ENCODE measurements around the gene CLCN6.

CLCN6 gene

DNA sequence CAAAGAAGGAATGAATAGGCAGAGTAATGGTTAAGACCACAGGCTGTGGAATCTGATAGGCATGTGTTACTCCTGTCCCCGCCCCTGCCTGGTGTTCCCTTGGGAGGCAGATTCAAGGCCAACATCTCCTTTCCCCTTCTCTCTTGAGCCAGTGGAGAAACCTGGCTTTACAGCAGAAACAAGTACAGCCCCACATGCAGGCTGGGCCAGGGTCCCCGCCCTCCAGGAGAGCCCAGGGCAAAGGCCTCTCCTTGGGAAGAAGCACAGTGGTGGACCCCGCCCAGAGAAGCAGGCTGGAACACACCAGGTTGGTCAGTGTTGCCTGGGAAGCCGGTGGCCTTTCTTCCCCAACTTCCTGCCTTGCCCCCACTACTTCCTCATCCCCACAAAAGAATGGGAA lies 37.2 kb upstream of the CLCN6 start:
- no peaks in the 10 kb centered on the region for H3K9me3 ChIP-seq (ENCODE audit: control insufficient read depth, insufficient read depth, low read length)
- no peak overlapping the region for H3K9ac ChIP-seq (ENCODE audit: low read depth, low read length)
- H3K4me3 ChIP-seq (ENCODE audit: low read depth, low read length) = no peak overlapping the region
- no peaks in the 10 kb centered on the region for H3K4me1 ChIP-seq (ENCODE audit: control insufficient read depth, insufficient read depth, low read length)
- 0 out of 2 replicates have a peak, but pooled peaks cover 1% of the 10 kb centered on the region for H3K27me3 ChIP-seq (ENCODE audit: control insufficient read depth, insufficient read depth, low read length)
- H3K36me3 ChIP-seq (ENCODE audit: control insufficient read depth, insufficient read depth, low read length) = no peaks in the 10 kb centered on the region
- no peak overlapping the region for H3K27ac ChIP-seq (ENCODE audit: low read depth, low read length)

DNA sequence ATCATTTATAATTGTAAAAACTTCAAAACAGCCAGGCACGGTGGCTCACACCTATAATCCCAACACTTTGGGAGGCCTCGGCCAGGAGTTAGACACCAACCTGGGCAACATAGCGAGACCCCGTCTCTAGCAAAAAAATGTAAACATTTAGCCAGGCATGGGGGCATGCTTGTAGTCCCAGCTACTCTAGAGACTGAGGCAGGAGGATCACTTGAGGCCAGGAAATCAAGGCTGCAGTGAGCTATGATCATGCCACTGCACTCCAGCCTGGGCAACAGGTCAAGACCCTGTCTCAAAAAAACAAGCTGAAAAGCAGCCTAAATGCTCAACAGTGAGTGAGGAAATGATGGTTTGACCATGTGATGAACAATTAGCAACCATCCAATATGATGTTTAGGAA lies 36.7 kb upstream of the CLCN6 start:
- Histone ChIP-seq H3K27ac (ENCODE audit: low read depth, low read length) (no peak overlapping the region), H3K4me1 (ENCODE audit: control insufficient read depth, insufficient read depth, low read length) (no peaks in the 10 kb centered on the region), H3K9ac (ENCODE audit: low read depth, low read length) (no peak overlapping the region), H3K27me3 (ENCODE audit: control insufficient read depth, insufficient read depth, low read length) (no peaks in the 10 kb centered on the region), H3K4me3 (ENCODE audit: low read depth, low read length) (no peak overlapping the region), H3K9me3 (ENCODE audit: control insufficient read depth, insufficient read depth, low read length) (no peaks in the 10 kb centered on the region), H3K36me3 (ENCODE audit: control insufficient read depth, insufficient read depth, low read length) (no peaks in the 10 kb centered on the region)

DNA sequence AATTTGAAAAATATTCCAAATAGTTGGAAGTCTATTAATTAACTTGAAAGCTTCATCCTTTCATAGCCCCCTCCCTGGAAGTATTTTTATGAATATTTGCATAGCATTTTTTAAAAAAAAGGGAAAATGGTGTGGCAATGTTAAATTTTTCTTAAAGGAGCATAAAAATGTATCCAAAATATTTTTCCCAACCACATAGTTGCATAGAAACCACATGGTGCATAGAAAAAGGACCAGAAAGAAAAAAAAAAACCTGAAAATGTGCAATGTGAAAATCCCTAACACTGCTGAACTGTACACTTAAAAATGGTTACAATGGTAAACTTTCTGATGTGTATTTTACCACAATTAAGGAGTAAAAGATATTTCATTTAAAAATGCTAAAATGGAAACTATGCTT lies 36.0 kb upstream of the CLCN6 start:
- no peaks in the 10 kb centered on the region for H3K4me1 ChIP-seq (ENCODE audit: control insufficient read depth, insufficient read depth, low read length)
- no peak overlapping the region for H3K27ac ChIP-seq (ENCODE audit: low read depth, low read length)
- no peaks in the 10 kb centered on the region for H3K27me3 ChIP-seq (ENCODE audit: control insufficient read depth, insufficient read depth, low read length)
- no peaks in the 10 kb centered on the region for H3K36me3 ChIP-seq (ENCODE audit: control insufficient read depth, insufficient read depth, low read length)
- no peak overlapping the region for H3K4me3 ChIP-seq (ENCODE audit: low read depth, low read length)
- no peak overlapping the region for H3K9ac ChIP-seq (ENCODE audit: low read depth, low read length)
- H3K9me3 ChIP-seq (ENCODE audit: control insufficient read depth, insufficient read depth, low read length) = no peaks in the 10 kb centered on the region

DNA sequence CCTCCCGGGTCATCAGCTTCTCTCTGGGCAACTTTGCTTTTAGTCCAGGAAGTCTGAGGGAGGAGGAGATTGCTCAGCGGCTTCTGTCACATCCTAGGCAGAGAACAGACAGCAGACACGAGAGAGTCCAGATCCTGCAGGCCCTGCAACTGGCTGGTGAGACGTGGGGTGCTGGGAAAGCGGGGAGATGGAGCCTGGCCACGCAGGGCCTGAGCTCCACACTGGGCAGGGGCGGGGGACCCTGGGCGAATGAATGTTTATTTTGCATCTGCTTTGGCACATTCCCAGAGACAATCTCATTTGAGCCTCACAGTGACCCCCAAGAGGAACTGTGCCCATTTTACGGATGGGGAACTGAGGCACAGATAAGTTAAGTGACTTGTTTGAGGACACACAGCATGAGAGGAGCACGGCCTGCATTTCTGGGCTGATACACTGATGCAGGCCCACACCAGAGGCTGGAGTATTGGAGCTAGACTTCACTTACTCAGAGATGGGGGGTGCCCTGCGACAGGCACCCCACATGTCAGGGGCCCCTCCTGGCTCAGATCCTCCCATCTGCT lies 34.4 kb upstream of the CLCN6 start:
- Histone ChIP-seq H3K4me3 (ENCODE audit: low read depth, low read length) (no peak overlapping the region), H3K9me3 (ENCODE audit: control insufficient read depth, insufficient read depth, low read length) (no peaks in the 10 kb centered on the region), H3K36me3 (ENCODE audit: control insufficient read depth, insufficient read depth, low read length) (no peaks in the 10 kb centered on the region), H3K27ac (ENCODE audit: low read depth, low read length) (no peak overlapping the region), H3K27me3 (ENCODE audit: control insufficient read depth, insufficient read depth, low read length) (no peaks in the 10 kb centered on the region), H3K9ac (ENCODE audit: low read depth, low read length) (no peak overlapping the region), H3K4me1 (ENCODE audit: control insufficient read depth, insufficient read depth, low read length) (no peaks in the 10 kb centered on the region)

DNA sequence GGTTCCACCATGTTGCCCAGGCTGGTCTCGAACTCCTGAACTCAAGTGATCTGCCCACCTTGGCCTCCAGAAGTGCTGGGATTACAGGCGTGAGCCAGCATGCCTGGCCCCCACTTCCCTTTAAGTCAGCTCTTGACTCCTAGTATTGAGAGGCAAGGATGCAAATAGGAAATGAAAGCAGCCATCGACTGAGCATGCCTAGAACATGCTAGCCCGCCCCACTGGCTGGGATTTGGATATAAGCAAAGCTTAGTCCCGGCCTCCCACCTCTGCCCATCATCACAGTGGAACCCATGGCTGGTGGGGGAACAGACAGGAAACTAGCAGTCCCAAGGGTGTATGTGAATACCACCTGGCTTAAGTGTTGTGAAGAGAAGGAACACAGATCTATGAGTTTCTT lies 33.5 kb upstream of the CLCN6 start:
- H3K36me3 ChIP-seq (ENCODE audit: control insufficient read depth, insufficient read depth, low read length) = no peaks in the 10 kb centered on the region
- no peak overlapping the region for H3K27ac ChIP-seq (ENCODE audit: low read depth, low read length)
- H3K9ac ChIP-seq (ENCODE audit: low read depth, low read length) = no peak overlapping the region
- no peaks in the 10 kb centered on the region for H3K4me1 ChIP-seq (ENCODE audit: control insufficient read depth, insufficient read depth, low read length)
- no peaks in the 10 kb centered on the region for H3K27me3 ChIP-seq (ENCODE audit: control insufficient read depth, insufficient read depth, low read length)
- H3K9me3 ChIP-seq (ENCODE audit: control insufficient read depth, insufficient read depth, low read length) = no peaks in the 10 kb centered on the region
- H3K4me3 ChIP-seq (ENCODE audit: low read depth, low read length) = no peak overlapping the region

DNA sequence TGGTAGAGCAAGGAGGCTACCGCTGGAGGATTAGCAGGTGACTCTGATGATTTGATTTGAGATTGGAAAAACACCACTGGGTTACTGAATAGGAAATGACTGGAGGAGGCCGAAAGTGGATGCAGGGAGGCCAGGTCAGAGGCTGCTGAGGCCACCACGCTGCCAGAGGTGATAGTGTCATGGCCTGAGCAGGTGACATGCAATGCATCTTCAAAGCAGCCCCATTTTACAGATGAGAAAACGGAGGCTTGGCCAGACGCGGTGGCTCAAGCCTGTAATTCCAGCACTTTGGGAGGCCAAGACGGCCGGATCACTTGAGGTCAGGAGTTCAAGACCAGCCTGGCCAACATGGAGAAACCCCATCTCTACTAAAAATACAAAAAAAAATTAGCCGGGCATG lies 31.2 kb upstream of the CLCN6 start:
- no peaks in the 10 kb centered on the region for H3K36me3 ChIP-seq (ENCODE audit: control insufficient read depth, insufficient read depth, low read length)
- no peak overlapping the region for H3K4me3 ChIP-seq (ENCODE audit: low read depth, low read length)
- no peak overlapping the region for H3K9ac ChIP-seq (ENCODE audit: low read depth, low read length)
- H3K27me3 ChIP-seq (ENCODE audit: control insufficient read depth, insufficient read depth, low read length) = no peaks in the 10 kb centered on the region
- no peak overlapping the region for H3K27ac ChIP-seq (ENCODE audit: low read depth, low read length)
- no peaks in the 10 kb centered on the region for H3K9me3 ChIP-seq (ENCODE audit: control insufficient read depth, insufficient read depth, low read length)
- no peaks in the 10 kb centered on the region for H3K4me1 ChIP-seq (ENCODE audit: control insufficient read depth, insufficient read depth, low read length)

DNA sequence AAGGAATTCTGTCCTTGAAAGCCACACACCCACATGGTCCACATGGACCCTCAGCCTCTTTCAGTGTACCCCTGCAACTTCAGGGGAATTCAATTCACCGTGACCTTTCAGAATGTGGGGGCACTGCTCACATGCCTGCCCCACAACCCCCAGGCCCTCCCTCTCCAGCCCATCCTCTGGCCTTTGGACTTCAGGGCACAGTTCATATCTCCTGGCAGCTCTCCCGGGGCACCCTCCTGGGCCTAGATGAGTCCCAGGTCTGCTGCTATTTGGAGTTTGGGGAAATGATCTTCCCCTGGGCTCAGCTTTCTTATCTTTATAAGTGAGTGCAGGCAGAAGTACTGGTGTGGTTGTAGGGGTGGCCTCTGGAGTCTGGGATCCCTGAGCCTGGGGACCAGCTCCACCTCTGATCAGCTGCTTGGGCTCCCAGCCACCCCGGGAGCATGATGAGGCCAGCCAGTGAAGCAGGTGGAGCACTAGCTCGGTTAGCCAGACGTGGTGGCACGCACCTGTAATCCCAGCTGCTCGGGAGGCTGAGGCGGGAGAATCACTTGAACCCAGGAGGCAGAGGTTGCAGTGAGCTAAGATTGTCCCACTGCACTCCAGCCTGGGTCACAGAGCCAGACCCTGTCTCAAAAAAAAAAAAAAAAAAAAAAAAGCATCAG lies 28.2 kb upstream of the CLCN6 start:
- no peak overlapping the region for H3K9ac ChIP-seq (ENCODE audit: low read depth, low read length)
- H3K4me1 ChIP-seq (ENCODE audit: control insufficient read depth, insufficient read depth, low read length) = no peaks in the 10 kb centered on the region
- H3K36me3 ChIP-seq (ENCODE audit: control insufficient read depth, insufficient read depth, low read length) = no peaks in the 10 kb centered on the region
- H3K4me3 ChIP-seq (ENCODE audit: low read depth, low read length) = no peak overlapping the region
- no peak overlapping the region for H3K27ac ChIP-seq (ENCODE audit: low read depth, low read length)
- no peaks in the 10 kb centered on the region for H3K9me3 ChIP-seq (ENCODE audit: control insufficient read depth, insufficient read depth, low read length)
- no peaks in the 10 kb centered on the region for H3K27me3 ChIP-seq (ENCODE audit: control insufficient read depth, insufficient read depth, low read length)

DNA sequence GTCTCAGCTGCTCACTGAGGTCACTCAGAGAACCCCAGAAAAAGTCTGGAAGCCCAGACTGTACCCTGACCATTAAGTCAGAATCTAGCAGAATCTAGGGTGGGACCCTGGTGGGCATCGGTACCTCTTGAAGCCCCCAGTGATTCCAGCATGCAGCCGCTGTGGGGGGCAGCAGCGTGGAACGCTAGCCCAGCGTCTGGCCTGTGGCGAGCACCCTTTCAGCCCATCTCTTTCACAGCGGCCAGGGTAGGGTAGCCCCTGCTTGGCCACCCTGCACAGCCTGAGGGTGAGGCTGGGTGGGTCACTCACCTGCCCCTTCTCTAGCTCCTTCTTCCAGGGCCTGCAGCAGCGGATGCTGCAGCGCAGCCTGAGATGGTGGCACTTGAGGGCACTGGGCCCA lies 27.7 kb upstream of the CLCN6 start:
- no peak overlapping the region for H3K9ac ChIP-seq (ENCODE audit: low read depth, low read length)
- H3K9me3 ChIP-seq (ENCODE audit: control insufficient read depth, insufficient read depth, low read length) = no peaks in the 10 kb centered on the region
- H3K27me3 ChIP-seq (ENCODE audit: control insufficient read depth, insufficient read depth, low read length) = no peaks in the 10 kb centered on the region
- H3K4me1 ChIP-seq (ENCODE audit: control insufficient read depth, insufficient read depth, low read length) = no peaks in the 10 kb centered on the region
- no peak overlapping the region for H3K27ac ChIP-seq (ENCODE audit: low read depth, low read length)
- no peaks in the 10 kb centered on the region for H3K36me3 ChIP-seq (ENCODE audit: control insufficient read depth, insufficient read depth, low read length)
- no peak overlapping the region for H3K4me3 ChIP-seq (ENCODE audit: low read depth, low read length)

DNA sequence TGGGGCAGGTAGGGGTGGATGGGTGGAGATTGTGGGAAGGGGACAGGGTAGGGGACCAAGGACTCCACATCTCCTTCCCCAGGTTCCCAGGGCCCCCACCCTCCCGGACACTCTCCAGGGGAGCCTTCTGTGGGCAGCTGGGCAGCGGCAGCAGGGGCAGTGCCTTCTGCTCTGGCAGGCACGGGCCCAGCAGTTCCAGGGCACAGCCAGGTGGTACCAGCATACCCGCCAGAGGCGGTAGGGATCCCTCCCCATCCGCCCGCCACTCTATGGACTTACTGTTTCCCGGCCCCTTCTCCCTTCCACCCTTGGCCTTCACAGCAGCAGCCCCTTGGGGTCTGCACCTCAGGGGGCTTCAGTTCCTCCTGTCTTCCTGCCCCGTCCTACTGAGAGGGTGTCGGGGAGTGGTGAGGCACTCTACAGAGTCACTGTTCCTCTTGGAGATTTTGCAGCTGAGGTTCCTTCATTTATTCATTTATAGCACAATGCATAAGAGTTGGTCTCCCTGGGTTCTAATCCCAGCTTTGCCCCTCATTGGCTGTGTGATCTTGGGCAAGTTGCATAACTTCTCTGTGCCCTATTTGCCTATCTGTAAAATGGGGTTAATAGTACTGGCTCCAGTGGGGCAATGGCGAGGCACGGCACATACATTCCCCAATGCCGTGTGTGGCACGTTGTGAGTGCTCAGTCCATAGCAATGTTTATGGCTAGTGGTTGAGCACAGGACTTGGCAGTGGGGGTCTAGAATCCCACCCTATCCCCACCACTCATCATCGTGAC lies 27.0 kb upstream of the CLCN6 start:
- H3K27ac ChIP-seq (ENCODE audit: low read depth, low read length) = no peak overlapping the region
- H3K9ac ChIP-seq (ENCODE audit: low read depth, low read length) = no peak overlapping the region
- no peaks in the 10 kb centered on the region for H3K4me1 ChIP-seq (ENCODE audit: control insufficient read depth, insufficient read depth, low read length)
- H3K4me3 ChIP-seq (ENCODE audit: low read depth, low read length) = no peak overlapping the region
- no peaks in the 10 kb centered on the region for H3K36me3 ChIP-seq (ENCODE audit: control insufficient read depth, insufficient read depth, low read length)
- H3K27me3 ChIP-seq (ENCODE audit: control insufficient read depth, insufficient read depth, low read length) = no peaks in the 10 kb centered on the region
- no peaks in the 10 kb centered on the region for H3K9me3 ChIP-seq (ENCODE audit: control insufficient read depth, insufficient read depth, low read length)

DNA sequence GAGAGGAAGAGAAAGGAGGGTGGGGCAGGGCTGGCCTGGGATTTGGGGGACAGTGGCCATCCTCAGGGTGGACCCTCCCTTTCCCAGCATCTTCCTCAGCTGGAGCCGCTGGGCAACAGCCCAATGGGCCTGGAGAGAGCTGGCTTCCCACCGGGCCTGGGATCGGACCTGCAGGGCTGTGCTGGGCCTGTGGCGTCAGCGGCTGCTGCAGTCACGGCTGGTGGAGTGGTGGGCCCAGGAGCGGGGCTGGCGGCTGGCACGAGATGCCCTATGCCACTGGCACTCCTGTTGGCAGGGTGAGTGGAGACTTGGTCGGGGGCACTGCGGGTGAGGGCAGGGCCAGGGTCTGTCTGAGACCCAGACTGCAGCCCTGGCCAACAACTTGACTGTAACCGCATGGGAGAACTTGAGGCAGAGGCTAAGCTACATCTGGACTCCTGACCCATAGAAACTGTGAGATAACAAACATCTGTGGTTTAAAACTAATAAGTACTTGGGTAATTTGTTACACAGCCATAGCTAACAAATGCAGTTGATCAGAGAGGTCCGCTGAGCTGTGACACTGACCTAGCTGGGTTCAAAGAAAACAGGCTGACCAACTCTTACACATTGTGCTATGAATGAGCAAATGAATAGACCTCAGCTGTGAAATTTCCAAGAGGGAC lies 26.1 kb upstream of the CLCN6 start:
- H3K36me3 ChIP-seq (ENCODE audit: control insufficient read depth, insufficient read depth, low read length) = no peaks in the 10 kb centered on the region
- no peak overlapping the region for H3K4me3 ChIP-seq (ENCODE audit: low read depth, low read length)
- peaks cover 6% of the 10 kb centered on the region for H3K4me1 ChIP-seq (ENCODE audit: control insufficient read depth, insufficient read depth, low read length)
- H3K9ac ChIP-seq (ENCODE audit: low read depth, low read length) = no peak overlapping the region
- no peak overlapping the region for H3K27ac ChIP-seq (ENCODE audit: low read depth, low read length)
- no peaks in the 10 kb centered on the region for H3K9me3 ChIP-seq (ENCODE audit: control insufficient read depth, insufficient read depth, low read length)
- no peaks in the 10 kb centered on the region for H3K27me3 ChIP-seq (ENCODE audit: control insufficient read depth, insufficient read depth, low read length)
